Fibroblast of mammary gland (primary cell): ENCODE measurements around the gene EMP2.

Experiments used
- DNase-seq: peaks from one replicate; pipeline ENCODE4 v3.0.0-alpha.2; 2010; ENCODE audit warnings: low read depth
- H3K4me3 ChIP-seq: 2 replicates; pipeline ENCODE4 v1.5.1; 2011; ENCODE audit warnings: low read depth, mild to moderate bottlenecking, low read length, moderate library complexity; ENCODE audit not compliant: control insufficient read depth
- TF ChIP-seq, protein P1 (sequence below): conservative IDR thresholded peaks from 2 replicates; pipeline ENCODE4 v1.5.1; 2011; ENCODE audit warnings: low read depth, low read length, inconsistent platforms; ENCODE audit not compliant: control insufficient read depth, insufficient read depth

EMP2 gene

DNA sequence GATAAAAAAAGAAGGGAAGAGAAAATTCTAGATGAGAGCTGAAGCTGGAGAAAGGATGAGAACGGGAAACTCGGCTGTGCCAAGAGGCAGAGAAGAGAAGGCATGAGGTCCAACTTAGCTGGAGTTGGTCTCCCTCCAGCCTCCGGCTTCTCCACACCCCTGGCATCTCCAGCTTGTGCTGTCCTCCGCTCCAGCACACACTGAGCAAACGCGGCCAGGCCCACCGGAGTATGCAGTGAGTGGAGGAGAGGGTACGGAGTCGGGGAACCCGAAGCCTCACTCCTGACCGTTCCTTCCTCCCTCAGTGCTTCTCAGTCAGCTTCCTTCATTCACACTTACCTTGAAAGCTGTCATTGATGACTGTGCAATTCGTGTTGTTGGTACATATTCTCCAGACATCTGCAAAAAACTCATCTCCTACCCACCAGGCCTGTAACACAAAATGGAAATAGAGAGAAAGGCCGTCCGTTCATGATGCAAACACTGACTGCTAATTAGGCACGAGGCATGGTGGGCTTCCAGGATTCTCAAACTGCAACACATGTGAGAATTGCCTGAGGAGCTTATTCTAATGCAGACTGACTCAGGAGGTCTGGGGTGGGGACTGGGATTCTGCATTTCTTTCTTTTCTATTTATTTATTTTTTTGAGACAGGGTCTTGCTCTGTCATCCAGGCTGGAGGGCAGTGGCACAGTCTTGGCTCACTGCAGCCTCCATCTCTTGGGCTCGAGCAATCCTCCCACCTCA lies 37.0 kb downstream of the EMP2 start:
- no peak for DNase-seq
- TF ChIP-seq, protein P1, sequence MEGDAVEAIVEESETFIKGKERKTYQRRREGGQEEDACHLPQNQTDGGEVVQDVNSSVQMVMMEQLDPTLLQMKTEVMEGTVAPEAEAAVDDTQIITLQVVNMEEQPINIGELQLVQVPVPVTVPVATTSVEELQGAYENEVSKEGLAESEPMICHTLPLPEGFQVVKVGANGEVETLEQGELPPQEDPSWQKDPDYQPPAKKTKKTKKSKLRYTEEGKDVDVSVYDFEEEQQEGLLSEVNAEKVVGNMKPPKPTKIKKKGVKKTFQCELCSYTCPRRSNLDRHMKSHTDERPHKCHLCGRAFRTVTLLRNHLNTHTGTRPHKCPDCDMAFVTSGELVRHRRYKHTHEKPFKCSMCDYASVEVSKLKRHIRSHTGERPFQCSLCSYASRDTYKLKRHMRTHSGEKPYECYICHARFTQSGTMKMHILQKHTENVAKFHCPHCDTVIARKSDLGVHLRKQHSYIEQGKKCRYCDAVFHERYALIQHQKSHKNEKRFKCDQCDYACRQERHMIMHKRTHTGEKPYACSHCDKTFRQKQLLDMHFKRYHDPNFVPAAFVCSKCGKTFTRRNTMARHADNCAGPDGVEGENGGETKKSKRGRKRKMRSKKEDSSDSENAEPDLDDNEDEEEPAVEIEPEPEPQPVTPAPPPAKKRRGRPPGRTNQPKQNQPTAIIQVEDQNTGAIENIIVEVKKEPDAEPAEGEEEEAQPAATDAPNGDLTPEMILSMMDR, result no peak
- no peak overlapping the region for H3K4me3 ChIP-seq

DNA sequence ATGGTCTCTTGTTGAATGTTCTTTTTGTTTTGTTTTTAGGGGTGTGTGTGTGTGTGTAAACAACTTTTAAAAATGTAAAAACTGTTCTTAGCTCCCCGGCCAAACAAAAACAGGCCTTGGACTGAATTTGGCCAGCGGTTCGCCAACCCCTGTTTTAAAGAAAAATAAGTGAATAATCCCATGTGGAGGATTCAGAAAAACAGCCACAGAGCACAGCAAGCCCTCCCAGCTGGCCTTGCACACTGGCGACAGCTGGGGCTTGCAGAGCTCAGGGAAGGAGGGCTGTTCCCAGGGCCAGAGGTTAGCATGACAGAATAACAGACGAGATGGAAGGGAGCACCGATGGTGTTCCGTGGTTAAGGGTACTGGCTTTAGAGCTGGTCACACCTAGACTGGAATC lies 39.0 kb downstream of the EMP2 start:
- TF ChIP-seq, protein P1, result no peak
- DNase-seq, result no peak
- H3K4me3 ChIP-seq, result no peak overlapping the region

DNA sequence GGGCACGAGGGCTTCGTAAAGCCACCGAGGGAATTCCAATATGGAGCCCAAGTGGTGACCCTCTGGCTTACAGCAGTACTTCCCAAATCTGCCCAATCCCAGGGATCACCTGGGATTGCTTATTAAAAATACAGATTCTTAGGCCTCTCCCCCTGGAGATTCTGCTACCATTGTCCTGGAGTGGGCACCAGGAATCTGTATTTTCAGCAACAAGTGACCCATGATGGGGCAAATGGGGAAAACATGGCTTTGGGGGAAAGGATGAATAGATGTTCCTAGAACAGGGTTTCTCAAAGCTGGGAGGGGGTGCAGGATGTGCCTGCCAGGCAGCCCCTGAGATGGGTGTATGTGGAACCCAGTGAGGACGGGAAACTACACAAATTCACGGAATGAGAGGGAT lies 40.6 kb downstream of the EMP2 start:
- TF ChIP-seq, protein P1, result no peak
- DNase-seq, result no peak
- H3K4me3 ChIP-seq, result no peak overlapping the region

DNA sequence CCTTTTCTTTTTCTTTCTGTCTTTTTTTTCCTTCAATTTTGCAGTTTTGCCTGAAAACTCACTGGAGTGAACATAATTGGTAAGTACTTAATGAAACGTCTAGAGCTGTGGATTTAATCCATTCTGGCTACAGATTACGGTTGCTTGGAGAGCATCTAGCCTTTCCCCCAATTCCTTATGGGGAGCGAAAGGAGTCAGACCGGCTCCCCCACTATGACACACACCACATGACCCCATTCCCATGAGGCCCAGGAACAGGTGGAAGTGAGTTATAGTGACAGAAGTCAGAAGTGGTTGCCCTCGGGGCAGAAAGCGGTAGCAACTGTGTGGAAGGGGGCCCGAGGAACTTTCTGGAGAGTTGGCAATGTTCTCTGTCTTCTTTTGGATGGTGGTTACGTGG lies 41.2 kb downstream of the EMP2 start:
- TF ChIP-seq, protein P1, result no peak
- no peak overlapping the region for H3K4me3 ChIP-seq
- DNase-seq, result no peak

DNA sequence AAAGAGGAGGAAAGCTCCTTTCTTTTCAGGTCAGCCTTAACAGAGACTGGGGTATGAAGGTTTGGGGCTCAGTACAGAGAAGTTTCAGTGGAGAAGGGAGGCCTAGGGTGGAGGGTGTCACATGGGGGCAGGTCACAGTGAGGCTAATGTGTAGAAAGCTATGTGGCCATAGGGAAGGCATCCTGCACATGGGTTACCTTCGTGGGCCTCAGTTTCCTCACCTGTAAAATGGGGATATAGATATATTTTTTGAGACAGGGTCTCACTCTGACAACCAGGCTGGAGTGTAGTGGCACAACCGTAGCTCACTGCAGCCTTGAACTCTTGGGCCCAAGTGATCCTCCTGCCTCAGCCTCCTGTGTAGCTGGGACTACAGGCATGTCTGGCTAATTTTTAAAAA lies 41.8 kb downstream of the EMP2 start:
- no peak overlapping the region for H3K4me3 ChIP-seq
- TF ChIP-seq, protein P1, result no peak
- DNase-seq, result no peak

DNA sequence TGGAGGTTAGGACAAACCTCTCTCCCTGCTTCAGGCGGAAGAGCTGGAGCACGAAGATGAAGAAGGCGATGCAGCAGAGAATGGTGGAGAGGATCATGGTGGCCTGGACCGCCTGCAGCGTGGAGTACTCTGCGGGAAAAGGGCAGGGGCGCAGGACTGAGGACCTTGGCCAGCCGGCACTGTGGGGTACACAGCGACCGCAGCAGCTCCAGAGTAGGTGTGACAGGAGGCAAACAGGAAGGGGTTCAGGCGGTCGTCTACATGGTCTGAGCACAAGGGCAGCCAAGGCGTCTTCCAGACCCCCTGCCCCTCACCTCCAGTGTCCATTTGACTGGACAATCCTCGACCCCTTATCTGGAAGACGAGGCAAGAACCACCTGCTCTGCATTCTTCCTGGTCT lies 42.5 kb downstream of the EMP2 start:
- TF ChIP-seq, protein P1, result no peak
- no peak overlapping the region for H3K4me3 ChIP-seq
- DNase-seq, result no peak
